NT2/D1 (cell line): ENCODE measurements around the gene C21orf91.
A peak's percentile ranks its signal among the peaks of the same experiment; 100 is the strongest.

Experiments
- DNase-seq: peaks from one replicate; pipeline ENCODE4 v3.0.0-alpha.2; 2011; ENCODE audit warnings: low read depth, low spot score
- H3K27me3 ChIP-seq: 2 replicates; pipeline ENCODE4 v1.6.0; 2011; ENCODE audit warnings: mild to moderate bottlenecking; ENCODE audit not compliant: insufficient read length, insufficient read depth
- H3K36me3 ChIP-seq: 2 replicates; pipeline ENCODE4 v1.6.1; 2011; ENCODE audit warnings: mild to moderate bottlenecking, low read length, mixed read lengths; ENCODE audit not compliant: insufficient read depth, insufficient read length
- H3K4me1 ChIP-seq: 2 replicates; pipeline ENCODE4 v1.5.1; 2011; ENCODE audit not compliant: insufficient read depth, insufficient read length
- H3K4me3 ChIP-seq: 2 replicates; pipeline ENCODE4 v1.5.1; 2011; ENCODE audit warnings: low read depth; ENCODE audit not compliant: insufficient read length
- H3K9ac ChIP-seq: 2 replicates; pipeline ENCODE4 v1.6.0; 2011; ENCODE audit warnings: low read depth; ENCODE audit not compliant: insufficient read length
- H3K9me3 ChIP-seq: 2 replicates; pipeline ENCODE4 v1.5.1; 2011; ENCODE audit warnings: mild to moderate bottlenecking, low read length; ENCODE audit not compliant: insufficient read depth
- SUZ12 ChIP-seq: IDR thresholded peaks from 2 replicates; pipeline ENCODE4 v1.6.1; 2011; ENCODE audit not compliant: insufficient read length, insufficient read depth; ENCODE audit errors: extremely low read depth
- YY1 ChIP-seq: IDR thresholded peaks from 2 replicates; pipeline ENCODE4 v1.6.1; 2011; ENCODE audit not compliant: insufficient read length, insufficient read depth
- ZNF274 ChIP-seq: IDR thresholded peaks from 2 replicates; pipeline ENCODE4 v1.6.1; 2011; ENCODE audit warnings: mild to moderate bottlenecking, low read depth, low read length

C21orf91 gene

DNA sequence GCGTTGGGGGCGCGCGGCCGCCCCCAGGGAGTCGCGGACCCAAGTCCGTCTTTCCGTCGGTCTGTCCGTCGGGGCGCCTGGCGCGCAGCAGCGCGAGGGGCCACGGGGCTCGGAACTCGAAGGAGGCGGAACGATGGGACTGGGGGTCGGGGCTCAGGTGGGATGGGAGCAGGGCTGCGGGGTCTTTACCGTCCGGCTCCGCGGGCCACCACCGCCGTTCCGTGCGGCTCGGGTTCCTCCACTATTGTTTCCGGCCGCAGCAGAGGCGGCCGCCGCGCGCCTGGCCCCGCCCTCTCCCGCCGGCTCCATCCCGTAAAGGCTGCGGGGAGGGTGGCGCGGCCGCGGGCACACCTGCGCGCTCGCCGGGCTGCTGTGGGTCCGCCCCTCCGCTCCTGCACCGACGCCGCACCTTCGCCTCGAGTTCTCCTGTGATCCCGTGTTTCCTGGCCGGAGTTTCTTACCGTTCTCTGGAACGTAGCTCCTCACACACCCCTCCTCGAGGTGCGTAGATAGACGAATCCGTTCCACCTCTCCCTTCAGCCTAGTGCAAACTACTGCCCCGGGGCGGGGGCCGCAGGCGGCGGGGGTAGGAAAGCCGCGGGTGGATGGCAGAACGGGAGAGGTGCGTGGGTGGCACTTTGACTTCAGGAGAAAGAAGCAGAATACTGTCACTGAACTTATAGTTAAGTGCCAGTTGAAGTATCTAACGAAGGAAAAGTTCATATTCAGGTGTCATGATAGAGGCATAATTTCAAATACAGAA is at the start of gene C21orf91:
Gene C21orf91, minus strand, starts transcription at position 243 of the 763 bp plus-strand sequence. CDS start 1,038 bp downstream, outside the sequence.
- Histone ChIP-seq H3K9me3 (no peaks in the 10 kb centered on the region), H3K27me3 (no peaks in the 10 kb centered on the region), H3K36me3 (peaks cover 31% of the 10 kb centered on the region), H3K4me1 (no peaks in the 10 kb centered on the region), H3K9ac (peak within 1 kb of the TSS; percentile 94), H3K4me3 (peak within 1 kb of the TSS; percentile 86)
- DNase-seq, result peak; percentile 70
- TF ChIP-seq ZNF274 (no peak), SUZ12 (no peak), YY1 (no peak)

DNA sequence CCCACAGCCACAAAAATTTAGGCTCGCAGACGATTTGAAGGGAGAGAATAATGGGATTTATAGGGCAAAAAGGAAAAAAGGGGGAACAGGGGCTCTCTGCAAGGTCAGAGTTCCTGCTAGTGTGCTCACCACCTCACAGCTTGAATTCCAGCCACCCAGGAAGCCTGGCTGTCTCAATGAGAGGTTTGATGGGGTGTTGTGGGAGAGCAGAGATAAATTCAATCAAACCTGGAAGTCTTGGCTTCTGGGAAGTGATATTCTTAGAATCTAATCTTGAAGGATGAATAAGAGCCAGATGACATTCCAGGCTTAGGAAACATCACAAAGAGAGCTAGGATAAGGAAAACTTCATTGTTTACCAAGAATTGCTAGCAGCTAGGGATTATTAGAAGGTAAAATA is 47.4 kb upstream of the C21orf91 start:
- TF ChIP-seq SUZ12 (no peak), YY1 (no peak), ZNF274 (no peak)
- Histone ChIP-seq H3K4me3 (no peak overlapping the region), H3K9ac (no peak overlapping the region), H3K4me1 (no peaks in the 10 kb centered on the region), H3K36me3 (no peaks in the 10 kb centered on the region), H3K27me3 (no peaks in the 10 kb centered on the region), H3K9me3 (no peaks in the 10 kb centered on the region)
- DNase-seq, result no peak

- DNase-seq, result no peak
- TF ChIP-seq ZNF274, result no peak
- TF ChIP-seq SUZ12, result no peak
- no peak for TF ChIP-seq YY1
- no peak overlapping the region for H3K4me3 ChIP-seq
- H3K9me3 ChIP-seq, result no peaks in the 10 kb centered on the region; the same call in 1 of the 2 replicates
- H3K36me3 ChIP-seq, result no peaks in the 10 kb centered on the region
- no peaks in the 10 kb centered on the region for H3K27me3 ChIP-seq
- H3K4me1 ChIP-seq, result no peaks in the 10 kb centered on the region
- H3K9ac ChIP-seq, result no peak overlapping the region
Measured at GRCh38 chr21:17859661-17860060, 40.5 kb upstream of the C21orf91 start.

DNA sequence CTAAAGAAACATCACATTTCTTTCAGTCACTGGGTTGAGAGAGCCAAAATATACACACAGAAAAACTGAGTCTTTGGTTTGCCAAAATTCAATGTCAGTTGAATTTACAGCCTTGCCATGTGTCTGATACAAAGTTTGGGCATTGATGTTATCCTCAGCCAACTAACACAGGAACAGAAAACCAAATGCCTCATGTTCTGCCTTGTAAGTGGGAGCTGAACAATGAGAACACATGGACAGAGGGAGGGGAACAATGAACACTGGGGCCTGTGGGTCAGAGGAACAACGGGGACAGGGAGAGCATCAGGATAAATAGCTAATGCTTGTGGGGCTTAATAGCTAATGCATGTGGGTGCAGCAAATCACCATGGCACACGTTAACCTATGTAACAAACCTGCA is 39.6 kb upstream of the C21orf91 start:
- no peak for TF ChIP-seq YY1
- no peak for TF ChIP-seq ZNF274
- no peak for TF ChIP-seq SUZ12
- H3K9ac ChIP-seq, result no peak overlapping the region

DNA sequence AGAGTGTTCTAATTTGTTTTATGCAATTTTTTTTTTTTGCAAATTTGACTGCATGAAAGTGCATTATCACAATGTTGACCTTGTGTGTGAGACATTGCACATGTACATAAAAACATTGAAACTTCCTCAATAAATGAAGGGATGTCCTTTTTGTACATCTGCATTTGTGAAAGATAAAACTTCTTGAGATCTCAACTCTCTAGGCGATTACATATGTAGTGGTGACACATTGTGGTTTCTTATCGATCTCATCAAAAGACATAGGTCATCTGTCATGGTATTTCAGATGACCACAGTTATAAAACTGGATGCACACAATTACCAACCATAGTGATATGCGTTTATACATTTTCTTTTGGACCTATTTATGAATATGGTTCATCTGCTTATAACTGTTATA is 35.6 kb upstream of the C21orf91 start:
- no peaks in the 10 kb centered on the region for H3K27me3 ChIP-seq
- no peak for DNase-seq
- TF ChIP-seq ZNF274 (no peak), YY1 (no peak), SUZ12 (no peak)
- no peak overlapping the region for H3K9ac ChIP-seq
- H3K4me3 ChIP-seq, result no peak overlapping the region
- H3K36me3 ChIP-seq, result no peaks in the 10 kb centered on the region
- H3K9me3 ChIP-seq, result peaks cover 6% of the 10 kb centered on the region; the same call in 1 of the 2 replicates
- H3K4me1 ChIP-seq, result no peaks in the 10 kb centered on the region

More for the DNA sequence above, 39.6 kb upstream of the C21orf91 start:
- no peak overlapping the region for H3K4me3 ChIP-seq
- no peaks in the 10 kb centered on the region for H3K27me3 ChIP-seq
- DNase-seq, result no peak
- no peaks in the 10 kb centered on the region; the same call in 1 of the 2 replicates for H3K9me3 ChIP-seq
- no peaks in the 10 kb centered on the region for H3K36me3 ChIP-seq
- no peaks in the 10 kb centered on the region for H3K4me1 ChIP-seq

DNA sequence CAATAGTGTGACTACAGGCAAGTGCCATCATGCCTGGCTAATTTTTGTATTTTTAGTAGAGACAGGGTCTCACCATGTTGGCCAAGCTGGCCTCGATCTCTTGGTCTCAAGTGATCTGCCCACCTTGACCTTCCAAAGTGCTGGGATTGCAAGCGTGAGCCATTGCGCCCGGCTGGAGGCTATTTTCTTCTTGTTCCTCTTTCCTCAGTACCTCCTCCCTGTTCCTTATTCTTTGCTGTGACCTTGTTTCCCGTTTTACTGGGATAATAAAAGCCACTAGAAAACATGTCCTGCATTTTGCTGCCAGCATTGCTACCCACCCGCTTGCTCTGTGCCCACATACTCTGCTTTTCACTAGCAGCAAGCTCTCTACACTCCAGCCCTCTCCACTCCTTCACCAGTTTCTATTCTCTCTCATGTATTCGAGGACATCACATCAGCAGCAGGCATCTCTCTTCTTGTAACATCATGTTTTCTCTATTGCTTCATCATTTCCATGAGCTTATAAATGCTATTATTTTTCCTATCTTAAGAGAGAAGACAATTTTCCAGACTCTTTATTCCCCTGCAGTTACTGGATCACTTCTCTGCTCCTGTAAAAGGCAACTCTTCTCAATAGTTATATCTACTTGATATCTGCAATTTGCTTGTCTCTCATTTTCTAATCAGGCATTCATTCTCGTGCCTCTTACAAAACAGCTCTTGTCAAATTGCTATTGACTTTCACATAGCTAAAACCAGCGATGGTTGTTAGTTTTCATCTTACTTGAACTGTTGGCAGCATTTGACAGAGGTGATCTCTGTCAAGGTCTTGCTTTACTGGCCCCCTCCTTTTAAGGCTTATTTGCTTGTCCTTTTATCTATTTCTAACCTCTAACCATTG is 34.5 kb upstream of the C21orf91 start:
- no peaks in the 10 kb centered on the region for H3K36me3 ChIP-seq
- no peak overlapping the region for H3K4me3 ChIP-seq
- no peak overlapping the region for H3K9ac ChIP-seq
- H3K9me3 ChIP-seq, result peaks cover 10% of the 10 kb centered on the region; the same call in 1 of the 2 replicates
- no peaks in the 10 kb centered on the region for H3K4me1 ChIP-seq
- no peaks in the 10 kb centered on the region for H3K27me3 ChIP-seq
- TF ChIP-seq SUZ12, result no peak
- no peak for TF ChIP-seq YY1
- TF ChIP-seq ZNF274, result no peak
- no peak for DNase-seq

DNA sequence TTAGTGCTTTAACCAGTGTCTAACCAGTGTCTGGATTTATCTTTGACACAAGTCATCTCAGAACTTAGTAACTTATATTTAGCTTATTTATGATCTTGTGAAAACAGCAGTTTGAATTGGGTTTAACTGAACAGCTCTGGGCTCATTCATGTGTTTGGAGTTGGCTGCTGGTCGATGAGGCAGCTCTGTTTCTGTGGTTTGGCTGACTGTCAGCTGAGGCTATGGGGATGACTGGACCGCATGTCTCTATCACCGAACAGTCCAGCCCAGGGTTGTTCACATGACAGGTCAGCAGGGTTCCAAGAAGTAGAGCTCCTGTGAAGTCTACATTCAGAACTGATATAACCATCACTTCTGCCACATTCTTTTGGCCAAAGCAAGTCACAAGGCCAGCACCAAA is 29.1 kb upstream of the C21orf91 start:
- Histone ChIP-seq H3K27me3 (no peaks in the 10 kb centered on the region), H3K4me1 (no peaks in the 10 kb centered on the region), H3K4me3 (no peak overlapping the region), H3K9ac (no peak overlapping the region), H3K36me3 (no peaks in the 10 kb centered on the region), H3K9me3 (peaks cover 10% of the 10 kb centered on the region; the same call in 1 of the 2 replicates)
- TF ChIP-seq YY1, result no peak
- TF ChIP-seq ZNF274, result no peak
- no peak for TF ChIP-seq SUZ12
- DNase-seq, result no peak
